NCI-H1436 treated with DMSO at 0.1 percent for 48 hours (cell line): ENCODE data around the gene SPATA20.
A peak's percentile ranks its signal among the peaks of the same experiment; 100 is the strongest.

Source experiments
- DNase-seq: peaks from one replicate; lab custom pipeline; 2025; lab: John Stamatoyannopoulos, UW

SPATA20 gene

GRCh38 chr17:50579399-50579798 lies 32.4 kb downstream of the SPATA20 start:
- no peak for DNase-seq

DNA sequence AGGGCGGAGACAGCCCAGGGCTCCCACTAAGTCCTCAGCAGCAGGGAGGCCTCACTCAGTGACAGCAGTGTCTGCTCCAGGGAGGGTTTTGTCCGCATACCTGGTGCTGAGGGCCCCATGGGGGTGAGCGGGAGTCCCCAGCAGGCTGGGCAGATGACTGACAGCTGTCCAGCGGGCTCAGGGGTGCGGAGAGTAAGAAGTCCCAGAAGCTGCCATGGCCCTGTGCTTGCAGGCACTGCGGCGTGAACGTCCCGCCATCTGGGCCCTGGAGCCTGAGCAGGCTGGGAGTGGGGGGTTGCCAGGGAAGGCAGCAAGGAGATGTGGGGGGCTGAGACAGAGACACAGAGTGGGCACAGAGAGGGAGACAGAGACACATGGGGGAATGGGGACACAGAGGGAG lies 33.7 kb downstream of the SPATA20 start:
- DNase-seq: no peak

DNA sequence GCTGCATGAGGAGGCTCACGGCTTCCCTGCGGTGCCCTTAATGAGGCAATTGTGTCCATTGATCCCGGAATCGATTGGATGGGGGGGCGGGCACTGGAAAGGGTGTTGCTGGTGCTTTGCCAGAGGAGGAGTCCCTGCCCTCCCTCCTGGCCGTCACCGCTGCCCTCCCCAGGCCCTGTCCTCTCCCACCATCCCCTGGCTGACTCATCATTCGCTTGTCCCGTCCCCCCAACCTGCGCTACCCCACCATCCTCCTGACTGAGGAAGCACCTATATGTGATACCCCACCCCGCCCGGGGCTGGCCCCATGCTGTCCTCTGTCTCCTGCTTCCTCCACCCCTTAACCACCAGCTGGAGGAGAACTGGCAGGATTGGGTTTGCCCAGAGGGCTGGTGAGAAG lies 34.3 kb downstream of the SPATA20 start:
- DNase-seq: no peak

- no peak for DNase-seq
These were observed 35.8 kb downstream of the SPATA20 start for GRCh38 chr17:50582741-50583140.

- no peak for DNase-seq
These were observed 36.7 kb downstream of the SPATA20 start for GRCh38 chr17:50583641-50584040.

DNA sequence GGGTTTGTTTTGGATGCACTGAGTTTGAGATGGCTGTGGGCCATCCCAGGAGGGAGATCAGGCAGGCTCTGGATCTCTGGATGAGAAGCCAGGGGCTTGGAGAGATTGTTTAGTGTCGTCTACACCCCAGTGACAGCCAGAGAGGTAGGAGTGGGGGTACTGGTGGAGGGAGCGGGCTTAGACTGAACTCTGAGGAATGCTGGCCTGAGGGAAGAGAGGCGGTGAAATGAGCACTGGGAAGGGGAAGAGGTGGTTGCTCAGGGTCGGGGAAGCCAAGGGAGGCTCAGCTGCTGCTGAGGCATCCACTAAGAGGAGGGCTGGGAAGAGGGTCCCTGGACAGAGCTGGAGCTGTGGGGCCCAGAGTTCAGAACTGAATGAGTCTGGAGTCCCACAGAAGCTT lies 37.1 kb downstream of the SPATA20 start:
- no peak for DNase-seq

GRCh38 chr17:50584749-50585148 lies 37.8 kb downstream of the SPATA20 start:
- no peak for DNase-seq

- DNase-seq: no peak
These were observed 38.4 kb downstream of the SPATA20 start for GRCh38 chr17:50585346-50585745.

DNA sequence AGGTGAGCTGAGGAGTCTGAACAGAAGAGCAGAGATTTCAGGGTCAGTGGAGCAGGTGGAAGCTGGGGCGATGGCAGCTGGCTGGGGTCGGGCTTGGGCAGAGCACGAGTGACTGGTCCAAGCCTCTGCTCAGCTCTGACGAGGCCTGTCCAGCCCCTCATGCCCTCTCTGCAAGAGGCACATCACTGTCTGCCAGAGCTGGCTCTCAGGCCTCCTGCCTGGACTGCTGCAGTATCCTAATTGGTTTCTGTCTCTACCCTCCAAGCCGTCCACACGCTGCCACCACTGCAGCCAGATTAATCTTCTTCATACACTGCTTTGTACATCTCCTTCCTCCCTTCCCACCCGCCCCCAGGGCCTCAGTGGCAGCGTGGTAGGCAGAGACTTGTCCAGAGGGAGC lies 38.9 kb downstream of the SPATA20 start:
- no peak for DNase-seq

DNA sequence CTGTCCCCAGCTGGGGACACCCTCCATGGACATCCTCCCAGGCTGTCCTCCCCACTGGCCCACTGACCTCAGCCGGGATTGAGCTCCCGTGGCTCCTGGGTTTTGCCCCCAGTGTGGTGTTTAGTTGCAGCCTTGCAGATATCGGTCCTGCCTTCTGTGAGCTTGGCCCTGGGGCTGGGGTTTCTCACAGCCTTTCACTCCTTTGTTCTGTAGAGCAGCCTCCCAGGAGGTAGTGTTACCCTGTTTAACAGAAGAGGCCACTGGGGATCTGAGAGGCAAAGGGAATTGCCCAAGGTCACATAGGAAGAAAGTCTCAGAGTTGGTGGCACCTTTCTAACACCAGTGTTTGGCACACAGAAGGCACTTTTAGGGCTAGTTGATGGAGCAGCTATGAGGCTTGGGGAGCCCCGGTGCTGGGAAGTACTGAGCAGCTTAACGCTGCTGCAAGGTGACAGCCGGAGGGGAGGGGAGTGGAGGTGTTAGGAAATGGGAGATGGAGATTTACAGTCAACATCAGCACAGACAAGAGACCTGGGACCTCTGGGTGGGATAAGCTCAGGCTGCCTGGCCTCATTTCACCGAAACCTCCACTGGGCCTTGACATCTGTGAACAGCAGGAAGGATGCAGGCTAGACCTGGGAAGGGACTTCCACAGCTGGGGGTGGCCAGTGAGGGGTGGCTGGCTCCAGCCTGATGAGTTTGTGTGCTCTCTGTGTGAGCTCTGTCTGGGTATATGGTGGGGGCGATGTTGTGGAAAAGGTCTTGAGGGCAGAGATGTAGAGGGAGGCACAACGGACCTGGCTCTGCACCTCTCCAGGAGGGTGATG lies 39.7 kb downstream of the SPATA20 start:
- peak; percentile 69 for DNase-seq

DNA sequence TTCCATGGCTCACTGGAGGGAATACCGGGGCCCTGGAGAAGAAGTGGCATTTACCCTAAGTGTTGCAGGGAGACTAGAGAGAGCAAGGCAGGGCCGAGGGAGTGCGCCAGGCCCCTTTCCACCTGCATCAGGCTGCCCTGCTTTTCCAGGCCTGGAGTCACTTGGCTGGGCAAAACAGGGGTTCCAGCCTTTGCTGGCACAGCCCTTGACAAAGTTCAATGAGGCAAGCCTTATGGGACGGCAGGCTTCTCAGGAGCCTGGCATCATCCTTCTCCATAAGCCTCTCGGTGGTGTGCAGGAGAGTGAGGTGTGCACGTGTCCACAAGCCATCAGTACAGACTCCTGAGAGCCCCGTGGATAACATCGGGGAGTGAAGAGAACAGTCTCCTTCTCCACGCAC lies 40.6 kb downstream of the SPATA20 start:
- DNase-seq: no peak

GRCh38 chr17:50588391-50589049 lies 41.5 kb downstream of the SPATA20 start:
- DNase-seq: no peak

GRCh38 chr17:50589095-50589705 lies 42.2 kb downstream of the SPATA20 start:
- no peak for DNase-seq

- no peak for DNase-seq
These were observed 44.2 kb downstream of the SPATA20 start for GRCh38 chr17:50590946-50591737.

DNA sequence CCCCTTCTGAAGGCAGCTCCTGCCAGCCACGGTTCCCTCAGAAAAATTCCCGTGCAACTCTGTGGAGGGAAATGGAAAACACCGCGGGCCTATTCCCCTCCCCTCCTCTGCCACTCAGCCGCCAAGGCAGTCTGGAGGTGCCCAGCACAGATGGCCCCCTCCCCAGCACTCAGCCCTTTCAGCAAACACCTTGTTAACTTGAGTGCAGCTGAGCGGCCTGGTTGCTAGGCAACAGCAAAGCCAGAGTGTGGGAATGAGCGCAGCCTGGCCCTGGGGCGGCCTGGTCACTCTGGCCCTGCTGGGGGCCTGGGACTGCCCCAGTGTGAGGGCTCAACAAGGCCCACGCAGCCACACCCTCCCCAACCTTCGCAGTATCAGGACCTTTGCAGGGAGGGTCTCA lies 46.3 kb downstream of the SPATA20 start:
- DNase-seq: peak; percentile 4

GRCh38 chr17:50594128-50594823 lies 47.3 kb downstream of the SPATA20 start:
- DNase-seq: no peak

- DNase-seq: no peak
These were observed 47.9 kb downstream of the SPATA20 start for GRCh38 chr17:50594892-50595291.

DNA sequence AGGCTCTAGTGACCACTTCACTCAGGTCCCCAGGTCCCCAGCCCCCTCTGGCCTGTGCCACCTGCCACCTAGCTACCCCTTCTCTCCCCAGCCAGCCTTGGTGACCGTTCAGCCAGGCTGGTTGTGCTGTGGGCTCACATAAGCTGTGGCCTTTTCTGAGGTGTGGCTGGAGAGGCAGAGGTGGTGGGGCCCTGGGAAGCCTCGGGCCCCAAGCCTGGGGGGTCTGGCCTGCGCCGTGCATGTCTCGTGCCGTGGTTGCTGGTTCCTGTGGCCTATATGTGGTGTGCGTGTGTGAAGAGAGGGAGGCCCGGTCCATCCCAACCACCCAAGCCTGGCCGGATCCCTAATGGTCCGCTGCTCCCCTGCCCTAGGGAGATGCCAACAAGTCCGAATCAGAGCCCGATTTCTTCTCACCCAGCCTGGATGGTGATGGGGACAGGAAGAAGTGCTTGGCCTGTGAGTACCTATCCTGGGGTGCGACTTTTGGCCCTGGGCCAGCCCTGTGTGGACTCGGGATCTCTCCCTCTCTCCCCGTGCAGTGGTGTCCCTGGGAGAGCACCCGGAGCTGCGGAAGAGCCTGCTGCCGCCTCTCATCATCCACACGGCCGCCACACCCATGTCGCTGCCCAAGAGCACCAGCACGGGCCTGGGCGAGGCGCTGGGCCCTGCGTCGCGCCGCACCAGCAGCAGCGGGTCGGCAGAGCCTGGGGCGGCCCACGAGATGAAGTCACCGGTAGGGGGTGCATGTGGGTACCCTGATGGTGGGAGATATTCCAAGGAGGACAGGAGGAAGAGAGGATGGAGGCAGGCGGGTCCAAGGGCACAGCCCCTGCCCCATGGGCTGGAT lies 49.4 kb downstream of the SPATA20 start:
- no peak for DNase-seq

DNA sequence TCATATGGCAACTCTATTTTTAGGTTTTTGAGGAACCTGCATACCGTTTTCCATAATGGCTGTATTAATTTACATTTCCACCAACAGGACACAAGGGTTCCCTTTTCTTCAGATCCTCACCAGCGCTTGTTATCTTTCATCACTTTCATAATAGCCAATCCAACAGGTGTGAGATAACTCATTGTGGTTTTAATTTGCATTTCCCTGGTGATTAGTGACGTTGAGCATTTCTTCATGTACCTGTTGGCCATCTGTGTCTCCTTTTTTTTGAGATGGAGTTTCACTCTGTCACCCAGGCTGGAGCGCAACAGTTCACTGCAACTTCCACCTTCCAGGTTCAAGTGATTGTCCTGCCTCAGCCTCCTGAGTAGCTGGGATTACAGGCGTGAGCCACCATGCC lies 51.5 kb downstream of the SPATA20 start:
- no peak for DNase-seq

DNA sequence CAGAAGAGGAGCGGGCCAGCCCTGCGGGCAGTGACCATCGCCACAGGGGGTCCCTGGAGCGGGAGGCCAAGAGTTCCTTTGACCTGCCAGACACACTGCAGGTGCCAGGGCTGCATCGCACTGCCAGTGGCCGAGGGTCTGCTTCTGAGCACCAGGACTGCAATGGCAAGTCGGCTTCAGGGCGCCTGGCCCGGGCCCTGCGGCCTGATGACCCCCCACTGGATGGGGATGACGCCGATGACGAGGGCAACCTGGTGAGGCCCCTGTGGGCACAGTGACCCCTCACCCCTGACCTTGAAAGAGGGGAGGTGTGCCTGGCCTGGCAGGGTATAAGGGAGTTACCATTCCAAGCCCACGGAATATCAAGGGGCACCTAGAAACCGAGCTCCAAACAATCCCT lies 52.6 kb downstream of the SPATA20 start:
- no peak for DNase-seq
